H9 (cell line): ENCODE results near the gene RABGEF1. TPM values are rescaled to one million over a fixed set of nuclear protein-coding genes. Genes with fewer than 3 reads are reported as not detected.

Experiments used
- DNase-seq: peaks from one replicate; pipeline ENCODE4 v3.0.0-alpha.2; 2017
- H2AFZ ChIP-seq: one replicate; pipeline ENCODE4 v1.6.1; 2013; ENCODE audit warnings: mild to moderate bottlenecking, low read length, control low read depth, moderate library complexity
- H2AK5ac ChIP-seq: 2 replicates; pipeline ENCODE4 v1.6.1; 2013; ENCODE audit warnings: low read length, control low read depth, mixed read lengths; ENCODE audit not compliant: insufficient read length
- H2BK120ac ChIP-seq: one replicate; pipeline ENCODE4 v1.6.1; 2013; ENCODE audit warnings: low read depth, mild to moderate bottlenecking, low read length, control low read depth, inconsistent platforms; ENCODE audit not compliant: poor library complexity, severe bottlenecking
- H2BK12ac ChIP-seq: 2 replicates; pipeline ENCODE4 v1.6.1; 2013; ENCODE audit warnings: low read length, control low read depth, mixed read lengths, low read depth; ENCODE audit not compliant: insufficient read length
- H2BK15ac ChIP-seq: 2 replicates; pipeline ENCODE4 v1.6.1; 2013; ENCODE audit warnings: low read depth, low read length, control low read depth
- H2BK20ac ChIP-seq: one replicate; pipeline ENCODE4 v1.6.1; 2013; ENCODE audit warnings: low read depth, mild to moderate bottlenecking, low read length, control low read depth, inconsistent platforms; ENCODE audit not compliant: poor library complexity, severe bottlenecking
- H2BK5ac ChIP-seq: 2 replicates; pipeline ENCODE4 v1.6.1; 2013; ENCODE audit warnings: low read length, control low read depth, mixed read lengths; ENCODE audit not compliant: insufficient read length
- H3K14ac ChIP-seq: 2 replicates; pipeline ENCODE4 v1.6.1; 2013; ENCODE audit warnings: low read length, control low read depth; ENCODE audit not compliant: insufficient read depth
- H3K18ac ChIP-seq: 2 replicates; pipeline ENCODE4 v1.6.1; 2013; ENCODE audit warnings: low read depth, mild to moderate bottlenecking, mixed read lengths, low read length, control low read depth; ENCODE audit not compliant: insufficient read length
- H3K23ac ChIP-seq: 2 replicates; pipeline ENCODE4 v1.6.1; 2013; ENCODE audit warnings: low read length, control low read depth, mixed read lengths, low read depth; ENCODE audit not compliant: insufficient read length
- H3K23me2 ChIP-seq: 2 replicates; pipeline ENCODE4 v1.6.1; 2013; ENCODE audit warnings: low read depth, mild to moderate bottlenecking, mixed read lengths, low read length, control low read depth; ENCODE audit not compliant: insufficient read length, poor library complexity, severe bottlenecking
- H3K27ac ChIP-seq: 2 replicates; pipeline ENCODE4 v1.5.1; 2013; ENCODE audit warnings: low read length, control low read depth, mixed read lengths, low read depth; ENCODE audit not compliant: insufficient read length
- H3K27me3 ChIP-seq: 2 replicates; pipeline ENCODE4 v1.6.1; 2013; ENCODE audit warnings: low read length, control low read depth, inconsistent platforms; ENCODE audit not compliant: insufficient read depth
- H3K4ac ChIP-seq: 2 replicates; pipeline ENCODE4 v1.6.1; 2013; ENCODE audit warnings: low read depth, mild to moderate bottlenecking, control low read depth, inconsistent platforms, low read length, moderate library complexity
- H3K4me1 ChIP-seq: 2 replicates; pipeline ENCODE4 v1.6.1; 2013; ENCODE audit warnings: low read length, control low read depth, inconsistent platforms; ENCODE audit not compliant: insufficient read depth
- H3K4me2 ChIP-seq: 2 replicates; pipeline ENCODE4 v1.6.1; 2013; ENCODE audit warnings: low read length, control low read depth, mixed read lengths; ENCODE audit not compliant: insufficient read length, insufficient read depth
- H3K56ac ChIP-seq: 2 replicates; pipeline ENCODE4 v1.6.1; 2013; ENCODE audit warnings: low read depth, mild to moderate bottlenecking, mixed read lengths, low read length, control low read depth; ENCODE audit not compliant: insufficient read length
- H3K79me1 ChIP-seq: 2 replicates; pipeline ENCODE4 v1.6.1; 2013; ENCODE audit warnings: low read depth, mild to moderate bottlenecking, moderate library complexity, low read length, control low read depth, inconsistent platforms; ENCODE audit not compliant: insufficient read depth, poor library complexity, severe bottlenecking
- H3K79me2 ChIP-seq: 2 replicates; pipeline ENCODE4 v1.6.1; 2013; ENCODE audit warnings: low read length, control low read depth, inconsistent platforms; ENCODE audit not compliant: insufficient read depth
- H3K9ac ChIP-seq: 2 replicates; pipeline ENCODE4 v1.6.1; 2013; ENCODE audit warnings: low read length, control low read depth, mixed read lengths; ENCODE audit not compliant: insufficient read length; ENCODE audit errors: extremely low read depth
- H3K9me3 ChIP-seq: one replicate; pipeline ENCODE4 v1.6.1; 2013; ENCODE audit warnings: low read depth, low read length, inconsistent platforms; ENCODE audit not compliant: control insufficient read depth
- H3T11ph ChIP-seq: one replicate; pipeline ENCODE4 v1.6.1; 2013; ENCODE audit warnings: mild to moderate bottlenecking, low read length, control low read depth, inconsistent platforms
- H4K20me1 ChIP-seq: one replicate; pipeline ENCODE4 v1.6.1; 2013; ENCODE audit not compliant: control insufficient read depth, insufficient read length, insufficient read depth
- H4K5ac ChIP-seq: 2 replicates; pipeline ENCODE4 v1.6.1; 2013; ENCODE audit warnings: low read depth, mild to moderate bottlenecking, mixed read lengths, low read length, control low read depth; ENCODE audit not compliant: insufficient read length
- H4K8ac ChIP-seq: replicated peaks from 2 replicates; pipeline ENCODE4 v1.6.1; 2013; ENCODE audit warnings: low read length, control low read depth, mixed read lengths, low read depth; ENCODE audit not compliant: insufficient read length
- H4K91ac ChIP-seq: 2 replicates; pipeline ENCODE4 v1.6.1; 2013; ENCODE audit warnings: low read depth, mild to moderate bottlenecking, moderate library complexity, mixed read lengths, low read length, control low read depth; ENCODE audit not compliant: insufficient read length
- H3K27ac Mint-ChIP-seq, 3 experiments: 2 replicates in 2 of 3; 3 replicates in 1 of 3; pipeline ENCODE4 v1.8.0; 2020 to 2021; ENCODE audit warnings: mixed read lengths in 3 of 3, mild to moderate bottlenecking in 1 of 3, moderate library complexity in 1 of 3
- H3K27me3 Mint-ChIP-seq: 2 replicates; pipeline ENCODE4 v1.8.0; 2021; ENCODE audit warnings: low read depth, mild to moderate bottlenecking, moderate library complexity, mixed read lengths
- H3K36me3 Mint-ChIP-seq, 3 experiments: 2 replicates in 2 of 3; 3 replicates in 1 of 3; pipeline ENCODE4 v1.8.0; 2020 to 2021; ENCODE audit warnings: low read depth in 3 of 3, mixed read lengths in 3 of 3; ENCODE audit not compliant: insufficient read depth in 1 of 3
- H3K4me1 Mint-ChIP-seq, 2 experiments: 2 replicates each; pipeline ENCODE4 v1.8.0; 2020; ENCODE audit warnings: mixed read lengths in 2 of 2
- H3K4me3 Mint-ChIP-seq, 2 experiments: 2 replicates in 1 of 2; 3 replicates in 1 of 2; pipeline ENCODE4 v1.8.0; 2020 to 2021; ENCODE audit warnings: mild to moderate bottlenecking in 2 of 2, mixed read lengths in 2 of 2, moderate library complexity in 1 of 2
- H3K9me3 Mint-ChIP-seq, 2 experiments: 2 replicates in 1 of 2; 3 replicates in 1 of 2; pipeline ENCODE4 v1.8.0; 2020; ENCODE audit warnings: mild to moderate bottlenecking in 2 of 2, mixed read lengths in 2 of 2, moderate library complexity in 1 of 2
- WGBS: extraction: QIAGEN DNeasy Blood & Tissue Kit; methylation state at CpG from one replicate; pipeline ENCODE4 v1.1.7; 2013; ENCODE audit warnings: missing lambda C conversion rate, low lambda C conversion rate, mixed read lengths; ENCODE audit not compliant: insufficient read length; ENCODE audit errors: extremely low coverage; 5-methylcytosine and 5-hydroxymethylcytosine counted together
- total RNA-seq: library from RNA; stranded (reverse); gene quantifications from 2 replicates; pipeline ENCODE4 v1.2.1, GENCODE V29; 2021
- TF ChIP-seq, protein P1 (sequence below): fragments of 200-600 bp; sonication (generic); conservative IDR thresholded peaks from 3 replicates; pipeline ENCODE4 v1.8.0; 2021; ENCODE audit warnings: antibody characterized with exemption, mild to moderate bottlenecking

Gene RABGEF1
- total RNA-seq, 1 experiment from 2014 or later: 17.3 TPM

- H3T11ph ChIP-seq: no peak overlapping the region
- DNase-seq: no peak
- no peaks in the 10 kb centered on the region for H4K20me1 ChIP-seq
- H4K5ac ChIP-seq: no peak overlapping the region
- peaks cover 2% of the 10 kb centered on the region for H3K27me3 Mint-ChIP-seq
- no peak overlapping the region for H3K4me2 ChIP-seq
- H3K9ac ChIP-seq: no peak overlapping the region
- WGBS: no CpG with 5 or more reads among the region's 11 CpGs
- H3K9me3 Mint-ChIP-seq: peaks cover 18 to 25% of the 10 kb centered on the region in 2 experiments
- H3K18ac ChIP-seq: no peak overlapping the region
- H2AFZ ChIP-seq: no peak overlapping the region
- H3K79me1 ChIP-seq: no peaks in the 10 kb centered on the region
- H3K23me2 ChIP-seq: no peaks in the 10 kb centered on the region
- no peak overlapping the region for H2BK120ac ChIP-seq
- H2BK15ac ChIP-seq: no peak overlapping the region
- H3K4me3 Mint-ChIP-seq: no peak overlapping the region
- no peaks in the 10 kb centered on the region for H3K79me2 ChIP-seq
- H2BK5ac ChIP-seq: no peak overlapping the region
- H3K23ac ChIP-seq: no peak overlapping the region
- no peak overlapping the region for H3K4ac ChIP-seq
- no peak overlapping the region for H3K27ac ChIP-seq
- no peak overlapping the region for H4K8ac ChIP-seq
- no peak overlapping the region for H3K14ac ChIP-seq
- H3K4me1 Mint-ChIP-seq: no peaks in the 10 kb centered on the region
- H2BK20ac ChIP-seq: no peak overlapping the region
- no peak overlapping the region for H2BK12ac ChIP-seq
- H2AK5ac ChIP-seq: no peak overlapping the region
- no peak overlapping the region for H3K56ac ChIP-seq
- TF ChIP-seq, protein P1, sequence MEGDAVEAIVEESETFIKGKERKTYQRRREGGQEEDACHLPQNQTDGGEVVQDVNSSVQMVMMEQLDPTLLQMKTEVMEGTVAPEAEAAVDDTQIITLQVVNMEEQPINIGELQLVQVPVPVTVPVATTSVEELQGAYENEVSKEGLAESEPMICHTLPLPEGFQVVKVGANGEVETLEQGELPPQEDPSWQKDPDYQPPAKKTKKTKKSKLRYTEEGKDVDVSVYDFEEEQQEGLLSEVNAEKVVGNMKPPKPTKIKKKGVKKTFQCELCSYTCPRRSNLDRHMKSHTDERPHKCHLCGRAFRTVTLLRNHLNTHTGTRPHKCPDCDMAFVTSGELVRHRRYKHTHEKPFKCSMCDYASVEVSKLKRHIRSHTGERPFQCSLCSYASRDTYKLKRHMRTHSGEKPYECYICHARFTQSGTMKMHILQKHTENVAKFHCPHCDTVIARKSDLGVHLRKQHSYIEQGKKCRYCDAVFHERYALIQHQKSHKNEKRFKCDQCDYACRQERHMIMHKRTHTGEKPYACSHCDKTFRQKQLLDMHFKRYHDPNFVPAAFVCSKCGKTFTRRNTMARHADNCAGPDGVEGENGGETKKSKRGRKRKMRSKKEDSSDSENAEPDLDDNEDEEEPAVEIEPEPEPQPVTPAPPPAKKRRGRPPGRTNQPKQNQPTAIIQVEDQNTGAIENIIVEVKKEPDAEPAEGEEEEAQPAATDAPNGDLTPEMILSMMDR: no peak
- H3K36me3 Mint-ChIP-seq: peaks cover 24 to 33% (median 32%) of the 10 kb centered on the region in 3 experiments
- no peak overlapping the region for H4K91ac ChIP-seq
- H3K9me3 ChIP-seq: no peaks in the 10 kb centered on the region
- peak overlapping the region in 1 of 3 experiments; percentile 79; a peak in 1 of 7 replicates for H3K27ac Mint-ChIP-seq
- no peaks in the 10 kb centered on the region for H3K27me3 ChIP-seq
- H3K4me1 ChIP-seq: no peaks in the 10 kb centered on the region
Observed at GRCh38 chr7:66731986-66732385, 8.5 kb upstream of the RABGEF1 start.
